ENCODE results near the gene SNAP91.
"Not testable (repeated sequence)": the region's sequence is repeated elsewhere in the genome, so short reads cannot be mapped to it uniquely, and the experiment has no call there.

SNAP91 gene

GRCh38 chr6:83685481-83685880, 23.4 kb downstream of the SNAP91 start:
- Histone ChIP-seq H3K4me3 (replicated peaks; ENCODE audit: low read depth, low read length) (no peak overlapping the region), H3K27me3 (replicated peaks; ENCODE audit: control insufficient read depth, insufficient read depth, low read length) (no peaks in the 10 kb centered on the region), H3K36me3 (ENCODE audit: control insufficient read depth, insufficient read depth, low read length) (no peaks in the 10 kb centered on the region)
- no peak for TF ChIP-seq CTCF (IDR thresholded peaks at IDR 0.05; ENCODE audit: insufficient read depth, low read length, poor library complexity, severe bottlenecking)
- DNase-seq (ENCODE audit: extremely low read depth, insufficient read length): no peak

- no peaks in the 10 kb centered on the region for H3K36me3 ChIP-seq (ENCODE audit: control insufficient read depth, insufficient read depth, low read length)
- DNase-seq (ENCODE audit: extremely low read depth, insufficient read length): no peak
- no peak for TF ChIP-seq CTCF (IDR thresholded peaks at IDR 0.05; ENCODE audit: insufficient read depth, low read length, poor library complexity, severe bottlenecking)
- no peaks in the 10 kb centered on the region for H3K27me3 ChIP-seq (replicated peaks; ENCODE audit: control insufficient read depth, insufficient read depth, low read length)
- no peak overlapping the region for H3K4me3 ChIP-seq (replicated peaks; ENCODE audit: low read depth, low read length)
These were observed 31.1 kb downstream of the SNAP91 start for GRCh38 chr6:83677791-83678190.

GRCh38 chr6:83637953-83638352, 70.9 kb downstream of the SNAP91 start:
- H3K36me3 ChIP-seq (ENCODE audit: control insufficient read depth, insufficient read depth, low read length): no peaks in the 10 kb centered on the region
- TF ChIP-seq CTCF (IDR thresholded peaks at IDR 0.05; ENCODE audit: insufficient read depth, low read length, poor library complexity, severe bottlenecking): no peak
- DNase-seq (ENCODE audit: extremely low read depth, insufficient read length): no peak
- no peak overlapping the region for H3K4me3 ChIP-seq (replicated peaks; ENCODE audit: low read depth, low read length)
- H3K27me3 ChIP-seq (replicated peaks; ENCODE audit: control insufficient read depth, insufficient read depth, low read length): no peaks in the 10 kb centered on the region

- no peak for TF ChIP-seq CTCF (IDR thresholded peaks at IDR 0.05; ENCODE audit: insufficient read depth, low read length, poor library complexity, severe bottlenecking)
- Histone ChIP-seq H3K4me3 (replicated peaks; ENCODE audit: low read depth, low read length) (no peak overlapping the region), H3K27me3 (replicated peaks; ENCODE audit: control insufficient read depth, insufficient read depth, low read length) (no peaks in the 10 kb centered on the region)
These were observed 72.1 kb downstream of the SNAP91 start for GRCh38 chr6:83636800-83637199.

GRCh38 chr6:83633609-83634008, 75.3 kb downstream of the SNAP91 start:
- TF ChIP-seq CTCF (IDR thresholded peaks at IDR 0.05; ENCODE audit: insufficient read depth, low read length, poor library complexity, severe bottlenecking): no peak
- H3K36me3 ChIP-seq (ENCODE audit: control insufficient read depth, insufficient read depth, low read length): no peaks in the 10 kb centered on the region
- no peak for DNase-seq (ENCODE audit: extremely low read depth, insufficient read length)
- no peak overlapping the region for H3K4me3 ChIP-seq (replicated peaks; ENCODE audit: low read depth, low read length)
- H3K27me3 ChIP-seq (replicated peaks; ENCODE audit: control insufficient read depth, insufficient read depth, low read length): no peaks in the 10 kb centered on the region

More at GRCh38 chr6:83636800-83637199, 72.1 kb downstream of the SNAP91 start:
- no peak for DNase-seq (ENCODE audit: extremely low read depth, insufficient read length)
- H3K36me3 ChIP-seq (ENCODE audit: control insufficient read depth, insufficient read depth, low read length): no peaks in the 10 kb centered on the region

- Histone ChIP-seq H3K4me3 (replicated peaks; ENCODE audit: low read depth, low read length) (no peak overlapping the region), H3K27me3 (replicated peaks; ENCODE audit: control insufficient read depth, insufficient read depth, low read length) (no peaks in the 10 kb centered on the region), H3K36me3 (ENCODE audit: control insufficient read depth, insufficient read depth, low read length) (no peaks in the 10 kb centered on the region)
- no peak for DNase-seq (ENCODE audit: extremely low read depth, insufficient read length)
- no peak for TF ChIP-seq CTCF (IDR thresholded peaks at IDR 0.05; ENCODE audit: insufficient read depth, low read length, poor library complexity, severe bottlenecking)
These were observed 75.8 kb downstream of the SNAP91 start for GRCh38 chr6:83633149-83633548.

- H3K36me3 ChIP-seq (ENCODE audit: control insufficient read depth, insufficient read depth, low read length); H3K4me3 ChIP-seq (replicated peaks; ENCODE audit: low read depth, low read length); DNase-seq (ENCODE audit: extremely low read depth, insufficient read length); H3K27me3 ChIP-seq (replicated peaks; ENCODE audit: control insufficient read depth, insufficient read depth, low read length): not testable (repeated sequence)
These were observed 79.0 kb downstream of the SNAP91 start for GRCh38 chr6:83629908-83630307.
